B cell (primary cell): ENCODE results near the gene PHLPP1.

Experiments
- EZH2 ChIP-seq: IDR thresholded peaks from 2 replicates; pipeline ENCODE4 v1.6.1; 2012; ENCODE audit warnings: borderline replicate concordance, low read depth, mild to moderate bottlenecking, moderate library complexity, low read length; ENCODE audit not compliant: insufficient read depth, poor library complexity, severe bottlenecking
- TF ChIP-seq, protein P1 (sequence below): fragments of 200-600 bp; IDR thresholded peaks from one replicate; pipeline ENCODE4 v1.8.0; 2022; ENCODE audit warnings: antibody characterized with exemption, mild to moderate bottlenecking

DNA sequence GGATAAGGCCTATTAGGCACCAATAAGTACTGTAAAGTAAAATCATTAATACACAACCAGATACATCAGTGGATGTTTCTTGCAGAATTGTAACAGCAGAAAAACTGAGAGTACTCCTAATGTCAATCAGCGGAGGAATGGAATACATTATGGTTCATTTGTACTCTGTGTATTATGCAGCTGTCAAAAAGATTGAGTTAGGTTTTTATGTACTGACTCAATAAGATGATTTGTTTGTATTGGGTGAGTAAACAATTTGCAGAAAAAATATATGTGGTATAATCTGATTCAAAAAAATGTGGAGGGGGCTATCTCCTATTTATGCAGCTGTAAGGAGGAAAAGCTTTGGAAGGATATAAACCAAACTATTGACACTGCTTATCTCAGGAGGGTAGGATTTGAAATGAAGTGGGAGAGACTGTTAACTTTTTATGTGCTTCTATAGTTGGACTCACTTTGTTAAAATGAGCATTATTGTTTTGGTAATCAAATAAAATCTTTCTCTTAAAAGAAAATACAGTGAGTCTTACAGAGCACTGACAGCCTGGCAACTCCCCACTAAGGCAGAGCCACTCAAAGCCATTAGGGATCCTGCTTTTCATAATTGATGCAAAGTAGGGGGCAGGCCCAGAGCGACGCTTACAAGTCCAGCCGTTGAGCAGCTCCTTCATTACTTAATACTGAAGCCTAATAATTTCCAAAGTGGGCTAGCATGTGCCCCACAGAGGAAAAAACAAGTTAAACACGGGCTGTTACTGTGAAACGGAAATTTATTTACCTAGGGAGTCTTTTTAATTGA, 168.8 kb downstream of the PHLPP1 start:
- TF ChIP-seq EZH2, result no peak
- TF ChIP-seq, protein P1, sequence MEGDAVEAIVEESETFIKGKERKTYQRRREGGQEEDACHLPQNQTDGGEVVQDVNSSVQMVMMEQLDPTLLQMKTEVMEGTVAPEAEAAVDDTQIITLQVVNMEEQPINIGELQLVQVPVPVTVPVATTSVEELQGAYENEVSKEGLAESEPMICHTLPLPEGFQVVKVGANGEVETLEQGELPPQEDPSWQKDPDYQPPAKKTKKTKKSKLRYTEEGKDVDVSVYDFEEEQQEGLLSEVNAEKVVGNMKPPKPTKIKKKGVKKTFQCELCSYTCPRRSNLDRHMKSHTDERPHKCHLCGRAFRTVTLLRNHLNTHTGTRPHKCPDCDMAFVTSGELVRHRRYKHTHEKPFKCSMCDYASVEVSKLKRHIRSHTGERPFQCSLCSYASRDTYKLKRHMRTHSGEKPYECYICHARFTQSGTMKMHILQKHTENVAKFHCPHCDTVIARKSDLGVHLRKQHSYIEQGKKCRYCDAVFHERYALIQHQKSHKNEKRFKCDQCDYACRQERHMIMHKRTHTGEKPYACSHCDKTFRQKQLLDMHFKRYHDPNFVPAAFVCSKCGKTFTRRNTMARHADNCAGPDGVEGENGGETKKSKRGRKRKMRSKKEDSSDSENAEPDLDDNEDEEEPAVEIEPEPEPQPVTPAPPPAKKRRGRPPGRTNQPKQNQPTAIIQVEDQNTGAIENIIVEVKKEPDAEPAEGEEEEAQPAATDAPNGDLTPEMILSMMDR, result no peak
